ENCODE data around the gene ACSL5.

DNA sequence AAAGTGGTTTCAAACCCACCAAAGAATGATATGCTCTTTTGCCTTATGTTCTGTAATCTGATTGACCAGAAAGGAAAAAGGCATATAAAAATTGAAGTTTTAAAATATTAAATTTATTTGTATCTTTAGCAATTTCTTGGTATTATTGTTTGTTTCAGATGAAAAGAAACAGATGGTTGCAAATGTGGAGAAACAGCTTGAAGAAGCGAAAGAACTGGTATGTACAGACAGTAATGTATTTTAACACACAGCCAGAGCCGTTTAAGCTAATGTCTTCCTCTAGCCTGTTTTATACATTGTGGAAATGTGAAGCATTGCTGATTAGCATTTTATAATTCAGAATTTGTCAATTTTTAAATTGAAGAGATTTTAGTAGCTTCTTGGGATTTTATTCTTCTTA lies 86.5 kb downstream of the ACSL5 start:
- TF ChIP-seq, protein P1, sequence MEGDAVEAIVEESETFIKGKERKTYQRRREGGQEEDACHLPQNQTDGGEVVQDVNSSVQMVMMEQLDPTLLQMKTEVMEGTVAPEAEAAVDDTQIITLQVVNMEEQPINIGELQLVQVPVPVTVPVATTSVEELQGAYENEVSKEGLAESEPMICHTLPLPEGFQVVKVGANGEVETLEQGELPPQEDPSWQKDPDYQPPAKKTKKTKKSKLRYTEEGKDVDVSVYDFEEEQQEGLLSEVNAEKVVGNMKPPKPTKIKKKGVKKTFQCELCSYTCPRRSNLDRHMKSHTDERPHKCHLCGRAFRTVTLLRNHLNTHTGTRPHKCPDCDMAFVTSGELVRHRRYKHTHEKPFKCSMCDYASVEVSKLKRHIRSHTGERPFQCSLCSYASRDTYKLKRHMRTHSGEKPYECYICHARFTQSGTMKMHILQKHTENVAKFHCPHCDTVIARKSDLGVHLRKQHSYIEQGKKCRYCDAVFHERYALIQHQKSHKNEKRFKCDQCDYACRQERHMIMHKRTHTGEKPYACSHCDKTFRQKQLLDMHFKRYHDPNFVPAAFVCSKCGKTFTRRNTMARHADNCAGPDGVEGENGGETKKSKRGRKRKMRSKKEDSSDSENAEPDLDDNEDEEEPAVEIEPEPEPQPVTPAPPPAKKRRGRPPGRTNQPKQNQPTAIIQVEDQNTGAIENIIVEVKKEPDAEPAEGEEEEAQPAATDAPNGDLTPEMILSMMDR (IDR thresholded peaks at IDR 0.05), result no peak
- no peak for TF ChIP-seq POLR2A (IDR thresholded peaks at IDR 0.05)

Data from testis (tissue), 2 donors.